ENCODE measurements around the gene SPOUT1. TPM values are rescaled to one million over a fixed set of nuclear protein-coding genes. Genes with fewer than 3 reads are reported as not detected.

Gene SPOUT1
- total and polyA plus RNA-seq, 2 experiments from 2014 or later = 24.2 to 52.1 TPM

DNA sequence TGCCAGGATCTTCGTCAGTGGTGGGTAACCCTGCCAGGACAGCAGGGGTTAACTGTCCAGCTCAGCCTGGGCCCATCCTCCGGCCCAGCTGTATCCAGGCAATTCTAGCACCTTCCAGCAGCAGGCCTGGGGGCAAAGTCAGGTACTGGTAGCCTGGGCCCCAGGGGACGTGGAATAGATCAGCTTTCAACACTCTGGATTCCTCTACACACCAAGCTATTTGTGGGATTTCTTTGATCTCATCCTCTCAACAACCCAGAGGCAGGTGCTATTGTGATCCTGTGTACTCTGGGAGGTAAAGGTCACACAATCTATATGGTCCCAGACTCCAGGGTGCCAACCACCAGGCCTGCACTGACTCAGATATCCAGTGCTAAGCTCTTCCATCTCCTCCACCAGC lies 8.7 kb upstream of the SPOUT1 start:
- Histone ChIP-seq H3K36me3 (no peaks in the 10 kb centered on the region), H3K9me3 (ENCODE audit: low read depth) (no peaks in the 10 kb centered on the region), H3K4me1 (ENCODE audit: low read depth) (peaks cover 16% of the 10 kb centered on the region), H3K27ac (peak overlapping the region; percentile 91), H3K4me3 (no peak overlapping the region), H3K27me3 (no peaks in the 10 kb centered on the region)
- DNase-seq (ENCODE audit: low read depth in 1 of 2, low spot score in 1 of 2) = peak in 1 of 2 donors; percentile 82
- TF ChIP-seq, protein P1, sequence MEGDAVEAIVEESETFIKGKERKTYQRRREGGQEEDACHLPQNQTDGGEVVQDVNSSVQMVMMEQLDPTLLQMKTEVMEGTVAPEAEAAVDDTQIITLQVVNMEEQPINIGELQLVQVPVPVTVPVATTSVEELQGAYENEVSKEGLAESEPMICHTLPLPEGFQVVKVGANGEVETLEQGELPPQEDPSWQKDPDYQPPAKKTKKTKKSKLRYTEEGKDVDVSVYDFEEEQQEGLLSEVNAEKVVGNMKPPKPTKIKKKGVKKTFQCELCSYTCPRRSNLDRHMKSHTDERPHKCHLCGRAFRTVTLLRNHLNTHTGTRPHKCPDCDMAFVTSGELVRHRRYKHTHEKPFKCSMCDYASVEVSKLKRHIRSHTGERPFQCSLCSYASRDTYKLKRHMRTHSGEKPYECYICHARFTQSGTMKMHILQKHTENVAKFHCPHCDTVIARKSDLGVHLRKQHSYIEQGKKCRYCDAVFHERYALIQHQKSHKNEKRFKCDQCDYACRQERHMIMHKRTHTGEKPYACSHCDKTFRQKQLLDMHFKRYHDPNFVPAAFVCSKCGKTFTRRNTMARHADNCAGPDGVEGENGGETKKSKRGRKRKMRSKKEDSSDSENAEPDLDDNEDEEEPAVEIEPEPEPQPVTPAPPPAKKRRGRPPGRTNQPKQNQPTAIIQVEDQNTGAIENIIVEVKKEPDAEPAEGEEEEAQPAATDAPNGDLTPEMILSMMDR (IDR thresholded peaks at IDR 0.05; ENCODE audit: low read depth, low read length) = no peak

DNA sequence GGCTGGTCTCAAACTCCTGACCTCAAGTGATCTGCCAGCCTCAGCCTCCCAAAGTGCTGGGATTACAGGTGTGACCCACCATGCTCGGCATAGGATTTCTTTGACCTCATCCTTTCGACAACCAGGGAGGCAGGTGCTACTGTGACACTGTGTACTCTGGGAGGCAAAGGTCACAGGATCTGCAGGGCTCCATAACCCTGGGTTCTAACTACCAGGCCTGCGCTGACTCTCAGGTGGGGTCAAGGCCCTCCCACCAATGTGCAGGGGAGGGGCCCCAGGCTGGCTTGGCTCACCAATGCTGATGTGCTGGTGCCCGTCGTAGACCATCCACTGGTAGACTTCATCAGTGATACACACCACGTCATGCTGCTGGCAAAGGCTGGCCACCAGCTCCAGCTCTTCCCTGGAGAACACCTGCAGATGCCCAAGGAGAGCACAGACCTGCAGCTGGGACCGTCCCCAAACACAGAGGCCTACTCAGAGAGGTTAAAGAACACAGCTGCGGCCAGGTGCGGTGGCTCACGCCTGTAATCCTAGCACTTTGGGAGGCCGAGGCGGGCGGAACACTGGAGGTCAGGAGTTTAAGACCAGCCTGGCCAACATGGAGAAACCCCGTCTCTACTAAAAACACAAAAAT lies 7.0 kb upstream of the SPOUT1 start:
- Histone ChIP-seq H3K4me1 (ENCODE audit: low read depth) (peaks cover 16% of the 10 kb centered on the region), H3K36me3 (peaks cover 3% of the 10 kb centered on the region), H3K27me3 (no peaks in the 10 kb centered on the region), H3K27ac (no peak overlapping the region), H3K4me3 (no peak overlapping the region), H3K9me3 (ENCODE audit: low read depth) (no peaks in the 10 kb centered on the region)
- TF ChIP-seq, protein P1 (IDR thresholded peaks at IDR 0.05; ENCODE audit: low read depth, low read length) = no peak
- no peak for DNase-seq (ENCODE audit: low read depth in 1 of 2, low spot score in 1 of 2)

DNA sequence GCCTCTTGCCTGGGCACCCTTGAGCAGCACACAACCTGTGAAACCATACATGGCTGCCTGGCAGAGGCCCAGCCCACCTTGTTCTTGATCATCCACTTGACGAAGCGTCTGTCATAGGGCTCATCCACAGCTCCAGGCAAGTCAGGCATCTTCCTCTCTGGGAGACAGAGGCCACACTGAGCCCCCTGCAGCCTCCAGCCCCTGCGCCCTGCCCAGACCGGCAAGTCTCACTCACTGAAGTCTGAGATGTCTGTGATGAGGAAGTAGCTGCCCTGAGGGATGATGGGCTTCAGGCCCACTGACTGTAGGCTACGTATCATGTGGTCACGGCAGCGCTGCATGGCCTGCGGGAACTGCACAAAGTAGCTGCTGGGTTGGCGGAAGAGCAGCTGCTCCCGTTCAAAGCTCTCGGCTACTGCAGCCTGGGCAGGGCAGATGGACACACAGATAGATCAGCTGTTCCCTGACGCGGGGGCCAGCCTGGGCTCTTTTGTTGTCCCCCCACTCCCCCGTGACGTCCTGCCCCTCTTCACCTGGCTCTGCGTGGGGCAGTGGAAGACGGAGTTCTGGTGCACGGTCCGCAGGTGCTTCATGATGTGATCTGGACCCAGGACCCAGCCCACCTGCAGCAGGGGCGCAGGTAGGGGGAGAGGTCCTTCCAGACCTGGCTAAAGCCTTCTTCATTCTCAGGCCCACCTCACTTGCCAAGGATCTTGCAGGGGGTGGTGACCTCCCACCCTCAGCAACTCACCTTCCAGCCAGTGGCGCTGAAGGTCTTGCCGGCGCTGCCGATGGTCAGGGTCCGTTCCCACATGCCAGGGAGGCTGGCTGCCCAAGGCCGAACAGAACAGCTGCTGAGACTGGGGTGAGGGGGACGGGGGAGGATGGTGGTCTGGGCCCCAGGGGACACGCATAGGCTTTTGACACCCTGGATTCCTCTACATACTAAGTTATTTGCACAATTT lies 5.9 kb upstream of the SPOUT1 start:
- Histone ChIP-seq H3K9me3 (ENCODE audit: low read depth) (no peaks in the 10 kb centered on the region), H3K27me3 (no peaks in the 10 kb centered on the region), H3K4me3 (no peak overlapping the region), H3K27ac (no peak overlapping the region), H3K4me1 (ENCODE audit: low read depth) (peaks cover 16% of the 10 kb centered on the region), H3K36me3 (peaks cover 3% of the 10 kb centered on the region)
- no peak for DNase-seq (ENCODE audit: low read depth in 1 of 2, low spot score in 1 of 2)
- TF ChIP-seq, protein P1 (IDR thresholded peaks at IDR 0.05; ENCODE audit: low read depth, low read length) = no peak

DNA sequence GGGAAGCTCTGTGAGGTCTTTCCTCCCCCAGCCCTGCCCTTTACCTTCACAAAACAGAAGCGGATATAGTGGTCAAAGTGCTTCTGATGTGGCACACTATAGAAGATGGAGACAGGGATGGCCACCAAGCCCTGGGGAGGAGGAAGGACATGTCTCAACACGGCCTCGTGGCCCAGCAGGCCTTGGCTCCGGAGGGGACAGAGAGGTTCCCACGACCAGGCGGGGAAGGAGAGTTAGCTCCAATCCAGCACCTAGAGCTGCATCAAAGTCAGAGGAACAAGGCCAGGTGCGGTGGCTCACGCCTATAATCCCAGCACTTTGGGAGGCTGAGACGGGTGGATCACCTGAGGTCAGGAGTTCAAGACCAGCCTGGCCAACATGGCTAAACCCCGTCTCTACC lies 4.1 kb upstream of the SPOUT1 start:
- no peaks in the 10 kb centered on the region for H3K9me3 ChIP-seq (ENCODE audit: low read depth)
- TF ChIP-seq, protein P1 (IDR thresholded peaks at IDR 0.05; ENCODE audit: low read depth, low read length) = no peak
- peaks cover 3% of the 10 kb centered on the region for H3K36me3 ChIP-seq
- H3K4me1 ChIP-seq (ENCODE audit: low read depth) = peaks cover 15% of the 10 kb centered on the region
- H3K4me3 ChIP-seq = no peak overlapping the region
- no peaks in the 10 kb centered on the region for H3K27me3 ChIP-seq
- DNase-seq (ENCODE audit: low read depth in 1 of 2, low spot score in 1 of 2) = no peak
- no peak overlapping the region for H3K27ac ChIP-seq

DNA sequence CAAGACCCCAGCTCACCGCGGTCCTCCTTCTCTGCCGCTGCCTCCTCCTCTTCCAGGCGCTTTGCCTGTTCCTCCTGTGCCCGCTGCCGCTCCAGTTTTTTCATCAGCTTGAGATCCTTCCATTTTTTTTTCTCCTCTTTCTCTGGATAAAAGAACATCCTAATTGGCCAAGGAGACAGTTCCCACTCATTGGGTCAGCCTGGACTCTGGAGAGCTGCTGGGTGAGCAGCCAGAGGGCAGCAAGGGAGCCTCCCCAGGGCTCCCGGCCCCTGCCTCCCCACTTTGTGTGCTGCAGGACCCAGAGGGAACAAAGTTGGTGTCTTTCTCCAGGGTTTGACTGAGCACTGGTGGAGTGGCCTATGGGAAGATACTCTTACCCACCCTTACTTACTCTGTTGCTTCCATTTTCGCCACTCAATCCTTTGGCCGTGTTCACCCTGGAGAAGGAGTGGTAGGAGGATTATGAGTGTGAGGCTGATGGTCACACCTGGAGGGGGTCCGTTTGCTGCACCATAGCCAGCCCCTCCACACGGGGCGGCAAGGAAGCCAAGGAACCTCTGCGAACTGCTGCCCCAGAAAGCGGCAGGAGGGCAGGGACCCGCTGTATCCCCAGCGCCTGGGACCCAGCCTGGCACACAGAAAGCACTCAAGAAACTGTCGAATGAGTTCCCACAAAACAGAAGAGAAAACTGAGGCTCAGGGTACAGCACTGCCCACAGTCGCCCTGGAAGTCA lies 708 bp downstream of the SPOUT1 start:
- Histone ChIP-seq H3K27ac (peak overlapping the region; percentile 49), H3K4me1 (ENCODE audit: low read depth) (peaks cover 5% of the 10 kb centered on the region), H3K9me3 (ENCODE audit: low read depth) (no peaks in the 10 kb centered on the region), H3K27me3 (no peaks in the 10 kb centered on the region), H3K36me3 (peaks cover 16% of the 10 kb centered on the region), H3K4me3 (peak overlapping the region; percentile 81)
- TF ChIP-seq, protein P1 (IDR thresholded peaks at IDR 0.05; ENCODE audit: low read depth, low read length) = no peak
- no peak for DNase-seq (ENCODE audit: low read depth in 1 of 2, low spot score in 1 of 2)
